ENCODE data around the gene ATG5. TPM values are rescaled to one million over a fixed set of nuclear protein-coding genes. Genes with fewer than 3 reads are reported as not detected.

Gene ATG5
- total RNA-seq, 1 donor from 2014 or later = 32.8 TPM

- TF ChIP-seq CTCF (IDR thresholded peaks at IDR 0.05; ENCODE audit: insufficient read depth, low read length, poor library complexity, severe bottlenecking) = no peak
- Histone ChIP-seq H3K36me3 (ENCODE audit: control insufficient read depth, insufficient read depth, low read length) (no peaks in the 10 kb centered on the region), H3K4me3 (ENCODE audit: low read depth, low read length) (no peak overlapping the region), H3K27me3 (ENCODE audit: control insufficient read depth, insufficient read depth, low read length) (no peaks in the 10 kb centered on the region)
- DNase-seq (ENCODE audit: low read depth) = no peak
Measured at GRCh38 chr6:106287215-106287614, 38.3 kb downstream of the ATG5 start.

GRCh38 chr6:106286746-106287145, 38.8 kb downstream of the ATG5 start:
- Histone ChIP-seq H3K36me3 (ENCODE audit: control insufficient read depth, insufficient read depth, low read length) (no peaks in the 10 kb centered on the region), H3K4me3 (ENCODE audit: low read depth, low read length) (no peak overlapping the region), H3K27me3 (ENCODE audit: control insufficient read depth, insufficient read depth, low read length) (no peaks in the 10 kb centered on the region)
- DNase-seq (ENCODE audit: low read depth) = no peak
- TF ChIP-seq CTCF (IDR thresholded peaks at IDR 0.05; ENCODE audit: insufficient read depth, low read length, poor library complexity, severe bottlenecking) = no peak

- no peak for DNase-seq (ENCODE audit: low read depth)
- no peak overlapping the region for H3K4me3 ChIP-seq (ENCODE audit: low read depth, low read length)
- TF ChIP-seq CTCF (IDR thresholded peaks at IDR 0.05; ENCODE audit: insufficient read depth, low read length, poor library complexity, severe bottlenecking) = no peak
- no peaks in the 10 kb centered on the region for H3K36me3 ChIP-seq (ENCODE audit: control insufficient read depth, insufficient read depth, low read length)
- no peaks in the 10 kb centered on the region for H3K27me3 ChIP-seq (ENCODE audit: control insufficient read depth, insufficient read depth, low read length)
Measured at GRCh38 chr6:106283481-106283880, 42.1 kb downstream of the ATG5 start.

GRCh38 chr6:106281661-106282060, 43.9 kb downstream of the ATG5 start:
- no peak for DNase-seq (ENCODE audit: low read depth)
- no peak for TF ChIP-seq CTCF (IDR thresholded peaks at IDR 0.05; ENCODE audit: insufficient read depth, low read length, poor library complexity, severe bottlenecking)
- no peaks in the 10 kb centered on the region for H3K36me3 ChIP-seq (ENCODE audit: control insufficient read depth, insufficient read depth, low read length)
- H3K27me3 ChIP-seq (ENCODE audit: control insufficient read depth, insufficient read depth, low read length) = no peaks in the 10 kb centered on the region
- H3K4me3 ChIP-seq (ENCODE audit: low read depth, low read length) = no peak overlapping the region

- no peak for DNase-seq (ENCODE audit: low read depth)
- H3K36me3 ChIP-seq (ENCODE audit: control insufficient read depth, insufficient read depth, low read length) = no peaks in the 10 kb centered on the region
- TF ChIP-seq CTCF (IDR thresholded peaks at IDR 0.05; ENCODE audit: insufficient read depth, low read length, poor library complexity, severe bottlenecking) = no peak
- H3K27me3 ChIP-seq (ENCODE audit: control insufficient read depth, insufficient read depth, low read length) = no peaks in the 10 kb centered on the region
- H3K4me3 ChIP-seq (ENCODE audit: low read depth, low read length) = no peak overlapping the region
Measured at GRCh38 chr6:106281088-106281487, 44.5 kb downstream of the ATG5 start.

- H3K4me3 ChIP-seq (ENCODE audit: low read depth, low read length) = no peak overlapping the region
- no peaks in the 10 kb centered on the region for H3K27me3 ChIP-seq (ENCODE audit: control insufficient read depth, insufficient read depth, low read length)
- no peak for TF ChIP-seq CTCF (IDR thresholded peaks at IDR 0.05; ENCODE audit: insufficient read depth, low read length, poor library complexity, severe bottlenecking)
- DNase-seq (ENCODE audit: low read depth) = no peak
- H3K36me3 ChIP-seq (ENCODE audit: control insufficient read depth, insufficient read depth, low read length) = no peaks in the 10 kb centered on the region
Measured at GRCh38 chr6:106279179-106279578, 46.4 kb downstream of the ATG5 start.
